DMS 273 (cell line): ENCODE results near the gene SMC5.
"Not testable (repeated sequence)": the region's sequence is repeated elsewhere in the genome, so short reads cannot be mapped to it uniquely, and the experiment has no call there.

Experiments
- DNase-seq: peaks from one replicate; lab custom pipeline; 2025; ENCODE audit not compliant: unreplicated experiment; lab: John Stamatoyannopoulos, UW

Gene SMC5

GRCh38 chr9:70262948-70263347, 4.2 kb downstream of the SMC5 start:
- DNase-seq, result no peak

- no peak for DNase-seq
These were observed 4.6 kb downstream of the SMC5 start for GRCh38 chr9:70263421-70263820.

GRCh38 chr9:70278305-70278704, 19.5 kb downstream of the SMC5 start:
- no peak for DNase-seq

GRCh38 chr9:70283848-70284247, 25.1 kb downstream of the SMC5 start:
- DNase-seq, result no peak

GRCh38 chr9:70285246-70285645, 26.5 kb downstream of the SMC5 start:
- DNase-seq, result no peak

- DNase-seq, result no peak
These were observed 27.3 kb downstream of the SMC5 start for GRCh38 chr9:70285981-70286598.

GRCh38 chr9:70290626-70291025, 31.8 kb downstream of the SMC5 start:
- DNase-seq, result no peak

- DNase-seq, result no peak
These were observed 32.7 kb downstream of the SMC5 start for GRCh38 chr9:70291446-70291845.

GRCh38 chr9:70292253-70292652, 33.5 kb downstream of the SMC5 start:
- no peak for DNase-seq

- DNase-seq, result no peak
These were observed 34.4 kb downstream of the SMC5 start for GRCh38 chr9:70293214-70293613.

- no peak for DNase-seq
These were observed 38.4 kb downstream of the SMC5 start for GRCh38 chr9:70297141-70297540.

- DNase-seq, result no peak
These were observed 39.5 kb downstream of the SMC5 start for GRCh38 chr9:70298245-70298771.

- no peak for DNase-seq
These were observed 44.5 kb downstream of the SMC5 start for GRCh38 chr9:70303268-70303667.

- no peak for DNase-seq
These were observed 46.0 kb downstream of the SMC5 start for GRCh38 chr9:70304810-70305209.

- no peak for DNase-seq
These were observed 56.6 kb downstream of the SMC5 start for GRCh38 chr9:70315389-70315788.

- DNase-seq, result no peak
These were observed 59.2 kb downstream of the SMC5 start for GRCh38 chr9:70318002-70318401.

- DNase-seq, result no peak
These were observed 63.3 kb downstream of the SMC5 start for GRCh38 chr9:70322096-70322495.

- no peak for DNase-seq
These were observed 66.2 kb downstream of the SMC5 start for GRCh38 chr9:70324963-70325362.

- DNase-seq, result not testable (repeated sequence)
These were observed 69.8 kb downstream of the SMC5 start for GRCh38 chr9:70328625-70329024.

GRCh38 chr9:70340572-70340971, 81.8 kb downstream of the SMC5 start:
- DNase-seq, result peak; percentile 56

- no peak for DNase-seq
These were observed 88.3 kb downstream of the SMC5 start for GRCh38 chr9:70347046-70347445.

- DNase-seq, result no peak
These were observed 93.6 kb downstream of the SMC5 start for GRCh38 chr9:70352356-70352755.

- DNase-seq, result peak; percentile 27
These were observed 94.0 kb downstream of the SMC5 start for GRCh38 chr9:70352802-70353201.
